T follicular helper cell (primary cell): Measurements from ENCODE around the gene TM9SF2.
"Not testable (repeated sequence)": the region's sequence is repeated elsewhere in the genome, so short reads cannot be mapped to it uniquely, and the experiment has no call there.

Source experiments
- DNase-seq: peaks from one replicate; pipeline ENCODE4 v3.0.0-alpha.2; 2020; ENCODE audit warnings: low read depth
- total RNA-seq, 2 experiments: gene quantifications; one replicate each; lab custom pipeline; 2026; lab: John Stamatoyannopoulos, UW

TM9SF2 gene, protein sequence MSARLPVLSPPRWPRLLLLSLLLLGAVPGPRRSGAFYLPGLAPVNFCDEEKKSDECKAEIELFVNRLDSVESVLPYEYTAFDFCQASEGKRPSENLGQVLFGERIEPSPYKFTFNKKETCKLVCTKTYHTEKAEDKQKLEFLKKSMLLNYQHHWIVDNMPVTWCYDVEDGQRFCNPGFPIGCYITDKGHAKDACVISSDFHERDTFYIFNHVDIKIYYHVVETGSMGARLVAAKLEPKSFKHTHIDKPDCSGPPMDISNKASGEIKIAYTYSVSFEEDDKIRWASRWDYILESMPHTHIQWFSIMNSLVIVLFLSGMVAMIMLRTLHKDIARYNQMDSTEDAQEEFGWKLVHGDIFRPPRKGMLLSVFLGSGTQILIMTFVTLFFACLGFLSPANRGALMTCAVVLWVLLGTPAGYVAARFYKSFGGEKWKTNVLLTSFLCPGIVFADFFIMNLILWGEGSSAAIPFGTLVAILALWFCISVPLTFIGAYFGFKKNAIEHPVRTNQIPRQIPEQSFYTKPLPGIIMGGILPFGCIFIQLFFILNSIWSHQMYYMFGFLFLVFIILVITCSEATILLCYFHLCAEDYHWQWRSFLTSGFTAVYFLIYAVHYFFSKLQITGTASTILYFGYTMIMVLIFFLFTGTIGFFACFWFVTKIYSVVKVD
- 174 to 201 reads per million in 2 experiments for total RNA-seq

DNA sequence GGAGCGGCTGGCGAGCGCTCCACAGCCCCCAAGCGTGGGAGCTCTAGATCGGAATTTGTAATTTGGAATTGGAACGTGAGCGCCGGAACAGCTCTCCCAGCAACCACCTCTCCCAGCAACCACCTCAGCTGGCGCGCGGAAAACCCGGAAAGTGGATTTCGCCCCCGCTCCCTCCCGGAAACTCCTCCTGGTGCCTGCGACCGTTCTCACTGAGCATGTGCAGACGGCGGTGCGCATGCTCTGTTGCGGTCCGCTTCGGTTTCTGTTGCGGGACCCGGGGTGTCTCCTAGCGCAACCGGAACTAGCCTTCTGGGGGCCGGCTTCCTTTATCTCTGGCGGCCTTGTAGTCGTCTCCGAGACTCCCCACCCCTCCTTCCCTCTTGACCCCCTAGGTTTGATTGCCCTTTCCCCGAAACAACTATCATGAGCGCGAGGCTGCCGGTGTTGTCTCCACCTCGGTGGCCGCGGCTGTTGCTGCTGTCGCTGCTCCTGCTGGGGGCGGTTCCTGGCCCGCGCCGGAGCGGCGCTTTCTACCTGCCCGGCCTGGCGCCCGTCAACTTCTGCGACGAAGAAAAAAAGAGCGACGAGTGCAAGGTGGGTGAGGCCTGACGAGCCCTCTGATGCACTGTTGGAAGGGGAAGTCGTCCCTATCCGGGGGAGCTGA lies at the start of gene TM9SF2:
Gene TM9SF2, plus strand, starts transcription at position 289 of the 664 bp plus-strand sequence. Its CDS starts 135 bp downstream, at position 424.
- DNase-seq: peak; percentile 96

DNA sequence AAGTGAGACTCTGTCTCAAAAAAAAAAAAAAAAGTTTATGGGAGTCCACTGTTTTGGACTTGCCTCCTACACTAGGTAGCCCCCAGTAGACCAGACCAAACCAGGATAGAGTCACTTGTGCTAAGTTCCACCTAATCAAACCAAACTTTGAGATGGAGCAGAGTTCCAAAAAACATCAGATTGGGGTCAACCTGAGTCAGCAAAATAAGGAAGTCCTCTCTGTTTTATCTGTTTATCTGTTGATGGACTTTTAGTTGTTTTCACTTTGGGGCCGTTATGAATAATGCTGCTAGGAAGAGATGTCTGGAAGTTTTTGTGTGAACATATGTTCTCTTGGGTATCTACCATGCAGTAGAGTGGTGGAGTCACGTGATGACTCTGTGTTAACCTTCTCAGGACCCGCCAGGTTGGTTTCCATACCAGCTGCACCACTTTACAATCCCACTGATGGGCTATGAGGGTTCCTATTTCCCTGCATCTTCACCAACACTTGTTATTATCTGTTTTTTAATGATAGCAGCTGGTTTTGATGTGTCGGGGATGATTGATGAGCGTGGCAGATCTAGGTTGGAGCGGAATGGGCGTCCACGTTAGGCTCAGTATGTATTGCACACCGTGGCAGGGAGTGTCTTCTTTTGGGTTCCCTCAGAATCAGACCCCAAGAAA lies 46.6 kb upstream of the TM9SF2 start:
- DNase-seq: no peak

DNA sequence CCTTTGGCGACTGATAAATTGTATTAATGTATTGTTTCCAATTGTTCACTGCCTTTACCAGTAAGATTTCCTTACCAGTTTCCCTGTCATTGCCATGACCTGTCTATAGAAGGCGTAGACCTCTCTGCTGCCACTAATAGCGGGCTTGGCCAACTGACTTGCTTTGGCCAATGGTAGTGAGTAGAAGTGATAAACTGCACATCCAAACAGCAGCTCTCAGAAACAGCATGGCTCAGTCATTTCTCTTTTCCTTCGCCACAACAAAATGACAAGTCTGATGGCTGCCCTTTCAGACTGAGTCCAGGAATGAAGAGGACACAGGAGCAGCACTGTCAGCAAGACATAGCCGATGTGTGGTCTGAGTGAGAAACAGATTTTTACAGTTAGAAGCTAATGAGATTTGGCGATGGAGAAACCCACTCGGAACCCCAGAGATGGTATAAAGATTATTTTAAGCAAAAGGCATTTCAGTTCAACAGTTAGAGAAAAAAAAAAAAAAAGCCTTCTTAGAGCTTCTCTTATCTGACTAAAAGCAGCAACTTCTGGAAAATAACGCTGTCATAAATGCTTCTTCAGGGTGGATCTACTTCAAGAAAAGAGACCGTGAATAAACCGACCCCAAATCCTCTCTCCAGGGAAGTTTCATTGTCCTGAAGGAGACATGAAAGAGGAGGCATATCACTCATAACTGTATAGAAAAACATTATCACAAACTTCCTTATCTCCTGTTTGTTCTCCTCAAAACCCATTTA lies 42.0 kb upstream of the TM9SF2 start:
- no peak for DNase-seq

- not testable (repeated sequence) for DNase-seq
Observed at GRCh38 chr13:99460802-99461201, 40.5 kb upstream of the TM9SF2 start.

GRCh38 chr13:99463646-99464397 lies 37.5 kb upstream of the TM9SF2 start:
- DNase-seq: no peak

DNA sequence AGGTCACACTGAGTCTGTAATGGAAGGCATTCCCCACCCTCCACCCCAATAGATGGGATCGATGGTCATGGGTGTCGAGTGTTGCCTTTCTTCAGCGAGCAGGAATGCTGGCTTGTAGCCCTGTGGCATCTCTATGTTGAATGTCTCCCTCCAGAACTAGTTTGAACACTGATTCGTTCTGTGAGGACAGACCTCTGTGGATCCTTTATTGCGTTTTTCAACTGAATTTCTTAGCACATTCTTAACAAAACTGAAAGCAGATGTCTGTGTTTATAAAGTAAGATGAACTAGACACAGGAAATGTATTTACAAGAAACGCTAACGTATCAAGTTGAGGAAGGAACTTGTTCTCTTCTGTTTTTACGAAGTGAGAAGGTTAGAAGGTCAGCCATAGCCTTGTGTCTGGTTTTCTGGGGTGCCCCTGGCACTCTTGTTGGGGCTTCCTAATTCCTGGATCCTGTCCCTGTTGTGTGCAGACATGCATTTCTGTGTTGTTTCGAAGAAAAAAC lies 36.8 kb upstream of the TM9SF2 start:
- DNase-seq: no peak

DNA sequence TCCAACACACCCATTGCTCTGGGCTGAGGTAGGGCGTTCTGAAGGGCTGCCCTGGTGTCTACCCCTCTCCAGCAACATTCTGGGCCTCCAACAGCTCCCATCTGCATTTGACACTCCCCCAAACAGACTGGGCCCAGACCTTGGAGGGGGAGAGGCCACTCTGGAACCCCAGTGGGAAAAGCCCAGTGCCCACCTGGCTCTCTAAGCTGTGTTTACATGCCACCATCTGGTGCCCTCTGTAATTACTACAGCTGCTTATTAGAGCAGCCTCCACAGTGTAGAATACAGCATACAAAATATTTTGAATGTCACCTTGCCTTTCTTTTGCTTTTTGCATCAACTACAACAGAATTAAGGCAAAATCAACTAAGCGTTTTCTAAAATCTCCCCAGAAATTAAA lies 35.8 kb upstream of the TM9SF2 start:
- DNase-seq: no peak

GRCh38 chr13:99467764-99468163 lies 33.5 kb upstream of the TM9SF2 start:
- DNase-seq: no peak

GRCh38 chr13:99469041-99469440 lies 32.2 kb upstream of the TM9SF2 start:
- no peak for DNase-seq

DNA sequence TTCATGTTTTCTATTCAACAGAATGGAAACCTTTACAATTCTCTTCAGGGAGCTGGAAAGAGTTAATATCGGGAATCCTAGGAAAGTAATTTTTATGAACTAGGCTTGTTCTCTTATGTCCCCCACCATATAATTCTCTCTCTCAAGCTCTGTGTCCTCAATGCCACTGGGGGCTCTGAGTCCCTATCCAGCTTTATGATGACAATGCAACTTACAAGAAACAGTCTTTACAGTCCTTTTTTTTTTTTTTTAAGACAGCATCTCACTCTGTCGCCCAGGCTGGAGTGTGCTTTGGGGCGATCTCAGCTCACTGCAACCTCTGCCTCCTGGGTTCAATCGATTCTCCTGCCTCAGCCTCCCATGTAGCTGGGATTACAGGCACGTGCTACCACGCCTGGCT lies 31.2 kb upstream of the TM9SF2 start:
- DNase-seq: no peak

GRCh38 chr13:99471221-99472121 lies 29.8 kb upstream of the TM9SF2 start:
- DNase-seq: no peak

DNA sequence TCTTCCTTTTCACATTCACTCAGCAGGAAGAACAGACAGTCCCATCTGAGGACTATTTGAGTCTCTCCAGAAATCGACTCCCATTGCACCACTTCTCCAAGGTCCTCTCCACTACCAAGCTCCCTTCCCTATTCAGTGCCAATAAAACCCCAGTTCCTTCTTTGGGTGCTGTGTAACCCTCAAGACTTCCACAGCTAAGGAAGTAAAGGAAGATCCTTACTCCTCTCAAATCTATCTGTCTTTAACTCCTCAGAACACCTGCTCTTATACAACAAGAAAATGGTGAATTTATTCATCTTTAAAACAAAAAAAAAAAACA lies 29.2 kb upstream of the TM9SF2 start:
- DNase-seq: no peak

GRCh38 chr13:99473515-99473914 lies 27.8 kb upstream of the TM9SF2 start:
- no peak for DNase-seq

- DNase-seq: no peak
Observed at GRCh38 chr13:99476648-99477047, 24.6 kb upstream of the TM9SF2 start.

- DNase-seq: no peak
Observed at GRCh38 chr13:99477493-99477892, 23.8 kb upstream of the TM9SF2 start.

GRCh38 chr13:99481366-99481765 lies 19.9 kb upstream of the TM9SF2 start:
- no peak for DNase-seq

DNA sequence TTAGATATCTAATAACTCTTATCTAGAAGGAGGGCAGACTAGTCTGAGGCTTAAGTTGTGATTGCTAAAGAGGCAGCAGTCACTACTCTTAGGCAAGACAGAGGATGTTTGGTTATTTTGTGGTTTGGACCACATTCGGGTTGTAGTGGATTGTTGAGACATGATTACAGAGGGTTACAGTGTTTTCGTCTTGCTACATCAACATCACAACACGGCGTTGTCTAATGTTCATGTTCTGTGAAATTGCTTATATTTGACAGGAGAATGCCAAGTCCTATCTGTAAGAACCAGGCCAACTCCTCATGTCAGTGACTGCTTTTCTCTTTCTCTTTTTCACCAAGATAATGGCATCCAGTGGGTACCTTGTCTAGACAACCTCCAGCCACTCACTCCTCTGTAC lies 16.8 kb upstream of the TM9SF2 start:
- DNase-seq: no peak

- no peak for DNase-seq
Observed at GRCh38 chr13:99486996-99487395, 14.3 kb upstream of the TM9SF2 start.

DNA sequence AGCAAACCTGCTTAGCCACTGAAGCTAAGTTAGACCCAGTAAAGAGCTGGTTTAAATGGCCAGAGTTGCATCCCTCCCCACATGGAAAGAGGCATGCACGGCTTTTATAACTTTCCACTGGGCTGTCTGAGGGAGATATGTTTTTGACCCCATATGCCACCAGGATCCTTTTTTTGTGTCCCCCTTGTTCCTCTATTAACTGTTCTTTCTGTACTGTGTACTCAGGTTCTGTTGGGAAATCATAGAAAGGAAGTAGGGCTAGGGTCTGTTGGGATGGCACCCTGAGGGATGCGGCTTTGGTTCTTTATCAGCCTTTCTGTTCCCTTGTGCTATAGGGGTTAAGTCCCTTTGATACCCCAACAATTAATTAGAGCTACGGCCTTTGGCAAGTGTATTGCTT lies 12.2 kb upstream of the TM9SF2 start:
- DNase-seq: no peak

- DNase-seq: not testable (repeated sequence)
Observed at GRCh38 chr13:99491750-99492149, 9.5 kb upstream of the TM9SF2 start.
